HG03025 (cell line): ENCODE measurements around the gene VAV2.

Experiments used
- ATAC-seq: cut with Tn5 transposase; IDR thresholded peaks from one replicate; pipeline ENCODE4 v1.9.1; 2021; ENCODE audit warnings: mild to moderate bottlenecking, moderate library complexity; ENCODE audit not compliant: unreplicated experiment, low FRiP score

The VAV2 gene

GRCh38 chr9:133991964-133992779, at the start of gene VAV2:
TSS of gene VAV2 (minus strand) at chr9:133992324. CDS start at chr9:133992278, 46 bp downstream.
- peak; percentile 38 for ATAC-seq

GRCh38 chr9:134041649-134041962, 49.5 kb upstream of the VAV2 start:
- no peak for ATAC-seq

- ATAC-seq, result no peak
Measured at GRCh38 chr9:134040781-134041648, 48.9 kb upstream of the VAV2 start.

- ATAC-seq, result no peak
Measured at GRCh38 chr9:134040176-134040565, 48.0 kb upstream of the VAV2 start.

- no peak for ATAC-seq
Measured at GRCh38 chr9:134039386-134040175, 47.5 kb upstream of the VAV2 start.

GRCh38 chr9:134037641-134038040, 45.5 kb upstream of the VAV2 start:
- ATAC-seq, result no peak

- ATAC-seq, result no peak
Measured at GRCh38 chr9:134036130-134036529, 44.0 kb upstream of the VAV2 start.

GRCh38 chr9:134035041-134036039, 43.2 kb upstream of the VAV2 start:
- no peak for ATAC-seq

GRCh38 chr9:134034215-134035040, 42.3 kb upstream of the VAV2 start:
- ATAC-seq, result no peak

GRCh38 chr9:134033516-134034214, 41.5 kb upstream of the VAV2 start:
- ATAC-seq, result no peak

- ATAC-seq, result no peak
Measured at GRCh38 chr9:134032456-134033222, 40.5 kb upstream of the VAV2 start.

GRCh38 chr9:134031783-134032182, 39.7 kb upstream of the VAV2 start:
- no peak for ATAC-seq

- ATAC-seq, result no peak
Measured at GRCh38 chr9:134030821-134031470, 38.8 kb upstream of the VAV2 start.

GRCh38 chr9:134029248-134030226, 37.4 kb upstream of the VAV2 start:
- ATAC-seq, result no peak

GRCh38 chr9:134028575-134029247, 36.6 kb upstream of the VAV2 start:
- no peak for ATAC-seq
